Measurements from ENCODE around the gene NECTIN1.

DNA sequence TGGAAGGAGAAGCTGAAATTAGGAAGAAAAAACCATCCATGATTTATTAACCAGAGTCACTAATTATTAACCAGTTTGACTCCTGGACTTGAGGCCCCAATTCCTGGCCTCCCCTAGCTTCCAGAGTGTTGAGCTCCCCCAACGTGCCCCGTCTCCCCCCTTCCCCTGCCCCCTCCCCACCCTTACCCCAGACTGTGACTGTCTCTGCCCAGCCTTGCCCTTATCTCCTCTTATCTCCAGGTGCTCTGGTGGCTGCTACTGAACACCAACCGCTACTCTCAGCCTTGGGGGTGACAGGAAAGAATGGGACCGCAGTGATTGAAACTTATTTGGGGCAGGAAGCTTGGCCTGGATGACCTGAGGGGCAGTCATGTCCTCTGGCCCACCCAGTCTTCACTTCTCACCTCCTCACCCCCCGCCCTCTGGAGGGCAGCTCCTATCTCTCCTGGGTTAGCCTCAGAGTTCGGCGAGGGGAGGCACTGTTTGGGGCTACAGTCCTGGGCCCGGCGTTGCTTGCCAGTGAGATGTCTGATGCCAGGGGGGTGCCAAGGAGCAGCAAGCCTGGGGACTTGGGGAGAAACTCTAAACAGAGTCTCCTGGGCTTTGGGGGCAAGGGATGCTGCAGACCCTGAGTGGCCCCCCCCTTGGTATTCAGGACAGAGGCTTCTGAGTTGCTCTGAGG lies 15.5 kb downstream of the NECTIN1 start:
- TF ChIP-seq, protein P1, sequence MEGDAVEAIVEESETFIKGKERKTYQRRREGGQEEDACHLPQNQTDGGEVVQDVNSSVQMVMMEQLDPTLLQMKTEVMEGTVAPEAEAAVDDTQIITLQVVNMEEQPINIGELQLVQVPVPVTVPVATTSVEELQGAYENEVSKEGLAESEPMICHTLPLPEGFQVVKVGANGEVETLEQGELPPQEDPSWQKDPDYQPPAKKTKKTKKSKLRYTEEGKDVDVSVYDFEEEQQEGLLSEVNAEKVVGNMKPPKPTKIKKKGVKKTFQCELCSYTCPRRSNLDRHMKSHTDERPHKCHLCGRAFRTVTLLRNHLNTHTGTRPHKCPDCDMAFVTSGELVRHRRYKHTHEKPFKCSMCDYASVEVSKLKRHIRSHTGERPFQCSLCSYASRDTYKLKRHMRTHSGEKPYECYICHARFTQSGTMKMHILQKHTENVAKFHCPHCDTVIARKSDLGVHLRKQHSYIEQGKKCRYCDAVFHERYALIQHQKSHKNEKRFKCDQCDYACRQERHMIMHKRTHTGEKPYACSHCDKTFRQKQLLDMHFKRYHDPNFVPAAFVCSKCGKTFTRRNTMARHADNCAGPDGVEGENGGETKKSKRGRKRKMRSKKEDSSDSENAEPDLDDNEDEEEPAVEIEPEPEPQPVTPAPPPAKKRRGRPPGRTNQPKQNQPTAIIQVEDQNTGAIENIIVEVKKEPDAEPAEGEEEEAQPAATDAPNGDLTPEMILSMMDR (conservative IDR thresholded peaks at IDR 0.05 in 1 of 2, IDR thresholded peaks at IDR 0.05 in 1 of 2; ENCODE audit: extremely low read depth in 1 of 2, insufficient read depth in 1 of 2, low read depth in 1 of 2, low read length in 2 of 2) = no peak
- TF ChIP-seq EZH2 (IDR thresholded peaks at IDR 0.05; ENCODE audit: borderline replicate concordance, low read length) = no peak
